Eye (tissue), 1 donor: ENCODE measurements around the gene KBTBD2.
A peak's percentile ranks its signal among the peaks of the same experiment; 100 is the strongest.
"Not testable (repeated sequence)": the region's sequence is repeated elsewhere in the genome, so short reads cannot be mapped to it uniquely, and the experiment has no call there.

Experiments
- DNase-seq: peaks from one replicate; pipeline ENCODE4 v3.0.0-alpha.2; 2015

The KBTBD2 gene

GRCh38 chr7:32892521-32893206 lies 1.1 kb upstream of the KBTBD2 start:
- DNase-seq = peak; percentile 85

GRCh38 chr7:32891800-32892520 lies 400 bp upstream of the KBTBD2 start:
- DNase-seq = peak; percentile 99

- peak; percentile 75 for DNase-seq
Measured at GRCh38 chr7:32890793-32891042, 842 bp downstream of the KBTBD2 start.

- DNase-seq = peak; percentile 81
Measured at GRCh38 chr7:32890010-32890792, 1.4 kb downstream of the KBTBD2 start.

GRCh38 chr7:32888505-32888904 lies 3.1 kb downstream of the KBTBD2 start:
- DNase-seq = no peak

- no peak for DNase-seq
Measured at GRCh38 chr7:32887395-32887794, 4.2 kb downstream of the KBTBD2 start.

- no peak for DNase-seq
Measured at GRCh38 chr7:32881074-32881982, 10.2 kb downstream of the KBTBD2 start.

GRCh38 chr7:32879460-32879859 lies 12.1 kb downstream of the KBTBD2 start:
- DNase-seq = peak; percentile 44

- not testable (repeated sequence) for DNase-seq
Measured at GRCh38 chr7:32878023-32878422, 13.5 kb downstream of the KBTBD2 start.

- no peak for DNase-seq
Measured at GRCh38 chr7:32872421-32872820, 19.1 kb downstream of the KBTBD2 start.

GRCh38 chr7:32871624-32872371 lies 19.8 kb downstream of the KBTBD2 start:
- no peak for DNase-seq

- DNase-seq = no peak
Measured at GRCh38 chr7:32870298-32870697, 21.3 kb downstream of the KBTBD2 start.

- no peak for DNase-seq
Measured at GRCh38 chr7:32869716-32870115, 21.8 kb downstream of the KBTBD2 start.

GRCh38 chr7:32868116-32868515 lies 23.4 kb downstream of the KBTBD2 start:
- no peak for DNase-seq

- no peak for DNase-seq
Measured at GRCh38 chr7:32865448-32866030, 26.0 kb downstream of the KBTBD2 start.

GRCh38 chr7:32863872-32864271 lies 27.7 kb downstream of the KBTBD2 start:
- DNase-seq = not testable (repeated sequence)

GRCh38 chr7:32860090-32860489 lies 31.5 kb downstream of the KBTBD2 start:
- DNase-seq = no peak

GRCh38 chr7:32858648-32859047 lies 32.9 kb downstream of the KBTBD2 start:
- DNase-seq = no peak

GRCh38 chr7:32857063-32857462 lies 34.5 kb downstream of the KBTBD2 start:
- DNase-seq = not testable (repeated sequence)

GRCh38 chr7:32855837-32856775 lies 35.5 kb downstream of the KBTBD2 start:
- DNase-seq = not testable (repeated sequence)
